HG03060 (cell line): Measurements from ENCODE around the gene GLI2.

Experiments used
- ATAC-seq: cut with Tn5 transposase; IDR thresholded peaks from one replicate; pipeline ENCODE4 v1.9.1; 2021; ENCODE audit warnings: low read depth, moderate number of reproducible peaks; ENCODE audit not compliant: unreplicated experiment

Gene GLI2

DNA sequence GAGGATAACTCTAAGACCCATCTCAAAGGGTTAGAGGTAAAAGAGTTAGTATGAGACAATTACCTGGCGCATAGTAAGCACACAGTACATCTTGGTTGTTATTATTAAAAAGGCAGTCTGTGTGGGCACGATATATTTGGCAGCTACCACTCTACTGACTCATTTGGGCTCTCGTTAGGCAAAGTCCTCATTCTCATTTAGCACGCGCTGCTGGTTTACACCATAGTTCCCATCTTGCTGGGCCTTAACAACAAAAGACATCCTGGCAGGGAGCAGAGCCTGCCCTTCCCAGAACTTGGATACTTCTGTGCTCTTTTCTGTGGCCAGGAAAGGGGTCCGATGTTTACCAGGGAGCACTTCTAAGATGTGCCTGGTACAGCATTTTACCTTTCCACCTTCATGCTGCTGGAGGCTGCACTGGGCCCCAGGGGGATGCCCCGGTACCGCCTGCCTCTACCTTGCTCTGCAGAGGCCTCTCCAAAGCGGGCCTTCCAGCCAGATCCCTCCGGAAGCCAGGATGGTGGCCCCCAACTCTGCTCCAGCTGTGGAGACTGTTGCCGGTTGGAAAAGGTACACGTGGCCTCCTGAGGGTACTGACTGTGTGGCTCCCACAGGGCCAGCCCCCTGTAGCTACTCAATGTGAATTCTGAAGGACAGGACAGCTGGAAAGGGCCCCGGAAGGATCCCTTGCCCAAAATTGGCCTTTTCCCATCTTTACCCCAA, 15.0 kb downstream of the GLI2 start:
- ATAC-seq = no peak

DNA sequence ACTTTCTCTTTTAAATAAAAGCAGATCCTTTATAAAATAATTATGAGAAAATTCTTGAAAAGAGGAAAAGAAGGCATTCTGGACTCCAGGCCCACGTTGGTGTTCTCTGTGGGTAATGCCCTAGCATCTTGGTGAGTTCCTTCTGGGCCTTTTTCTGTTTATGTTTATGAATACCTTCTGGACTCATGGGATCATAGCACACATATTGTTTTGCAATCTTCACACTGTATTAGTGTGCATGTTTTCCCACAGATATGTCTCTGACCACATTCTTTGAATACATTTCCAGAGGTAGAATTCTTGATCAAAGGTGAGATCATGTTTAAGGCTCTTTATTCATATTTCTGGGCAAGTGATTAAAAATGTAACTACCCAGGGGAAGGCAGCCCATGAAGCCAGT, 15.9 kb downstream of the GLI2 start:
- ATAC-seq = no peak

DNA sequence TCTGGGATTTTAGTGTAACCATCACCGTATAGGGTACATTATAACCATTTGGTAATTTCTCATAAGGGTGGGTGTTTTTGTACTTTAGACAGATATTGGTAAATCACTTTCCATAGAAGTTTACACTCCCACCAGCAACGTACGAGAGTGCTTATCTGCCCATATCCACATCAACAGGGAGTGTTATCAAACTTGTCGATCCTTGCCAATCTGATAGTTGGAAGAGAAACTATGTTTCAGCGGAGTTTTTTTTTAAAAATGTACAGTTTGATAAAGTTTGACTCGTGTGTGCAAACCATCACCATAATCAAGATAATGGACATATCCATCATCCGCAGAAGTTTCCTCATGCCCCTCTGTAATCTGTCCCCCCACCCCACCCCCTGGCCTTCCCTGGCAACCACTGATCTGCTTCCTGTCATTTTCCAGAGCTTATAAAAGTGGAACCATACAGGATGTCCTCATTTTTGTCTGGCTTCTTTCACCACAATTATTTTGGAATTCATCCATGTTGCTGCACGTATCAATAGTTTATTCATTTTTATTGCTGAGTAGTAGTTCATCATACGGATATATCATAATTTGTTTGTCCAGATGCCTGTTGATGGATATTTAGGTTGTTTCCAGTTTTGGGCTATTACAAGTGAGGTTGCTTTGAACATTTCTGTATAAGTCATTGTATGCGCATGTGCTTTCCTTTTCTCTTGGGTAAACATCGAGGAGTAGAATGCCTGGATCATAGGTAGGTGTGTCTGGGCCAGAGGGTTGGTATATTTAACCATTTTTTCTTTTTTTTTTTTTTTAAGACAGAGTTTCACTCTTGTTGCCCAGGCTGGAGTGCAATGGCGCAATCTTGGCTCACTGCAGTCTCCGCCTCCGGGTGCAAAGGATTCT, 18.6 kb downstream of the GLI2 start:
- ATAC-seq = no peak

DNA sequence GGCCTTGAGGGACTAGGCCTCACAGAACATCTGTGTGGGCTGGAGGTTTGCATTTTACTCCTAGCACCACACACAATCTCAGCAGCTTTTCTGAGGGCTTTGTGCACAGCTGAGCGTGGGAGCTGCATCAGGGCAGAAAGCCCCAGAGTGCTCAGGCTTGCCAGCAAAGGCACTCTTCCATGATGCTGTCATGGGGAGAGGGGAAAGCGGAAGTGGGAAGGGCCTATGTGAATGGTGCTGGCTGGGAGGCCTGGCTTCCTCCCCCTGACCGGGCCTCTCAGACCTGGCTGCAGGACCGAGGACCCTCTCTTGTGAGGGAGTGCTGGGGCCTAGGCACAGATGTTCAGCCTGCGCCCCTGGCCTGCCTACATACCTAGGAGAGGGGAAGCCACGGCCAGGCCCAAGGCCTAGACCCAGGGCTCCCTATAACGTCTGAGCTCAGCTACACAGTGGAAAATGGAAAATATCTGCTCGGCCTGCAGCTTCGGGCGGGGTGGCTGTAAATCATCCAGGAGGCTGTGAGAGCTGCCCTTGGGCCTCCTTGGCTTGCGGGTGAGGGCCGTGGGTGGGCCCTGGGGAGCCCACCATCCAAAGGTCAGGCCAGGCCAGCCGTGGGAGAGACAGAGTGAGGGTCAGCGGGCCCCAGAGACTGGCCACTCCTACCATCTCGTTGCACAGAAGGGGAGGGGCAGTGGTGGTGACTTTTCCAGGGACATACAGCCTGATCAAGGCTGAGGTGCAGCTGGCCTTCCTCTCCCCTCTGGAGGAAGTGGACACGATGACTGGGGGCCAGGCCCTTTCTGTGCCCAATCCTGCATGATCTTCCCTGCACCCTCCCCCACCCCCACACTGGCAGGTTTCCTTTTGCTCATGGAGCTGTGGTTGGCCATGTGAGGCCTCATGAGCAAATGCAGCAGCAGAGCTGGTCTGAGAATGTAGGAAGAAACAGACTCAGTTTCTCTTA, 22.8 kb downstream of the GLI2 start:
- no peak for ATAC-seq

DNA sequence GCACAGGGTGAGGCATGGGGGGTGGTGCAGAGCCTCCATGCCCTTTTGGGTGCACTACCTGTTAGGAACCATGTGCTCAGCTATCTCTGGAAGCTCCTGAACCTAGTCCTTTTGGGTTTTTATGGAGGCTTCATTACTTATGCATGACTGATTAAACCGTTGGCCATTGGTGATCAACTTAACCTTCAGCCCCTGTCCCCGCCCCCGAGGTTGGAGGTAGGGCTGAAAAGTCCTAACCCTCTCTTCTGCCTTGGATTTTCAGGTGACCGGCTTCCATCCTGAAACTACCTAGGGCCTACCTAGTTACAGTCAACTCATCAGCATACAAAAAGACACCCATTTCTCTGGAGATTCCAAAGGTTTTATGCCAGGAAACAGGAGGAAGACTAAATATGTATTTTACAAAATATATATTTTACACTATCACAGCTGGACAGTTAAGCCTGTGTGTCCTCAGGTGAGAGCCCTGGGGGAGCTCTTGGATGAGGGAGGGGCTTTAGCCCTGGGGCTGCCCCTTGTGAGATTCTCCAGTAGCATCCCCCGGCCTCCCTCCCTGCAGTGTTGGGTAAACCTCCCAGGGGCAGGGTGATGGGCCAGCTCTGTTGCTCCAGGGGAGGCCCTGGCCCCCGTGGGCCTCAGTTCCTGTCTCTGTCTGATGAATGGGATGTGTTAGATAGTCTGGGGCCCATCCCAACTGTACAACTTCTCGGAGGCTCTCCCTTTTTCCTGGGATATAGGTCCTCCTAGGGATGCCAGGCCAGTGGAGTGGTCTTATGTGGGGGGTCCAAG, 24.1 kb downstream of the GLI2 start:
- ATAC-seq = no peak

DNA sequence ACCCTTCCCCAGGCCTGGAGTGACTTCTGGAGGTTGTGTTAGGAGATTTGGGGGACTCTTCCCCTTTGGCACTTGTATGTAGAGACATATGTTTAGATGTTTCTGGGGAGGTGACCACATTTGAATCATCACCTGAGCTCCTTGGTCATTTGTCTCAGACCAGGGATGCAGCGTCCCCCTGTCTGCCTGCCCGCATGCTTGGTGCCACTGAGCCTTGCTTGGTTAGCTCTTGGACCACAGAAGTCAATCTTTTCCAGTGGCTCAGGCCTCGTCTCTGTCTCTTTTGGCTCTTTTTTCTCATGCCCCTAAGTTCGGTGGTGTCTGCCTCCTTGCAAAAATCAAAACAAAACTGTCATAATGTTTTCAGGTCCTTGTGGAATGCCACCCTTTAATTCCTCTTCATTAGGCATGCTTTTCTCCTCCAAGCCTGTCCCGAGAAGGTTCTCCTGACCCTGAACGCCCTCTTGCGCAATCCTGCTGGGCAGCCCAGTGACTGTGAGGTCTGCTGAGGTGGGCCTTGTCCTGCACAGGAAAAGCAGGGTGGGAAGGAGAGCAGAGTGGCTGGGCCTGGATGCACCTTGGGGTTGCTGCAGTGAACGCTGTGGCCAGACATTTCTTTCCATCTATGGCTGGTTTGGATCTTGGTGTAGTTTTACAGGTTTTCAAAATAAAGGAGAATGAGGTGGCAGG, 24.9 kb downstream of the GLI2 start:
- no peak for ATAC-seq

DNA sequence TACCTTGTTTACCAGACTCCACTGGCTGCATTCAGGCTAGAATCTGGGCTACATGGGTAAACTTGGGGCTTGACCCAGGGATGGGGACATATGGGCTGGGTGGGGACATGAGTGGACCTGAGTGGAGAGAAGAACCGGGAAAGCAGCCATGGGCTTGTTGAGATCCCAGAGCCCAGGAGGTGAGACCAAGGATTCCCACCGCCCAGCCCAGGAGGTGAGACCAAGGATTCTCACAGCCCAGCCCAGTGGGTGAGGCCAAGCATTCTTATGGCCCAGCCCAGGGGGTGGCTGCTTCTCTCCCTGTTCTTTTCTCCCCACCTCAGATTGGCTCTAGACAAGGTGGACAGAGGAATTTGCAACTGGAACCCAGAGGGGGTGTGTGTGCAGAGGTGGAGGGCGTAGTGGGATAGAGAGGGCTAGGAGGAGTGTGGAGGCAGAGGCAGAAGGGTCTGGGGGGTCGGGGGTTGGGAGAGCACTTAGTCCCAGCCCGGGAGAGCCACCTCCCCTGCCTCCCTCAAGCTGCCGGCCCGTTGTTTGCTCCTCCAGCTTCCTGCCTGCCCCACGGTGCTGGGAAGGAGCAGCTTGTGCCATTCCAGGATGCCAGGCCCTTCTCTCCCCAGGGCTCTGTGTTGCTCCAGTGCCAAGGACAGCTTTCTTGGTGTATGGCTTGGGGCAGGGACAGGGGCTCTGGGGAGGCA, 25.6 kb downstream of the GLI2 start:
- ATAC-seq = no peak

DNA sequence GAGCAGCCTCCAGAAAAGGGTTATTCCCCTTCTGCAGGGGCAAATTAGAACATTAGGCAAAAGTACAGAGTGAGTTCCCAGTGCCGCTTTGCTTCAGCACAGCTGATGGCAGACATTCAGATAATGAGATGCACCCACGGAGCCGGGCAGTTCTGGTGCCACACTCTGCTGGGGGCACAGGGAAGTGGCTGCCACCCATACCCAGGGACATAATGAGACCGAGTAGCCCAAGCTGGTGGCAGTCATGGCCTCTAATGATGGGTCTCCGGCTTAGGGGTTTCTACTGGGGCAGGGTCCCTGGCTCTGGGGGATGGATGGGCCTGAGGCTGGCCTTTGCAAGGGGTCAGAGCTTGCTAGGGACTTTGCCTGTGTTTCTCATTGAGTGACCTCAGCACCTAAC, 26.2 kb downstream of the GLI2 start:
- ATAC-seq = no peak

DNA sequence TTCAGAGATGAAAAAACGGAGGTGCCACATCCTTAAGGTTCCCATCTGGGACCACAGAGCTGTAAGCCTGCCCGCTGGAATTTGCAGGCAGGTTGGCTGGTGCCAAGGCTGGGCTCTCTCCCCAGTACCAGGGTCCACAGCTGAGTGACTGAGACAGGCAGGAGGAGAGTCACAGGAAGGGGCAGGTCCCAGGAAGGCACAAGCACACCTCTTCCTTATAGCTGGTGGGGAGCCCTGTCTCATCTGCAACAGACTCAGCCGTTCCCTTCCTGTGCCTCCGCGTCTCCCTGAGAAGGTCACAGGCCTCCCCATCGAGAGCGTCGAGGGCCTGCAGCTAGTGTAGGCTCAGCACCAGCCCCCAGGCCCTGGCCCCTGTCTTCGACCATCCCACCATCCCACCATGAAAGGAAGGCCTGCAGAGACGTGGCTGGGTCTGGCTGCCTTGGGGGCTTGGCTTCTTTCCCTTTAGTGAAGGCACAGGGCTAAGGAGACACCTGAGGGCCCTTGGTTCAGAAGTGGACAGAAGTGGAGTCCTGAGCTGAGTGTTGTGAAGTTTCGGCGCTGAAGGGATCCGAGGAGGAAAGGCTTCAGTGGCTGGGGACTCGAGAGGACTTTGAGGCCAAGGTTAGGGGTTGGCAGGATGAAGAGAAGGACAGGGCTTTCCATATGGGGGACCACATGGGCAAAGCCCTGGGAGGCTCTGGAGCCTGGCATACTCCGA, 26.8 kb downstream of the GLI2 start:
- ATAC-seq = no peak

DNA sequence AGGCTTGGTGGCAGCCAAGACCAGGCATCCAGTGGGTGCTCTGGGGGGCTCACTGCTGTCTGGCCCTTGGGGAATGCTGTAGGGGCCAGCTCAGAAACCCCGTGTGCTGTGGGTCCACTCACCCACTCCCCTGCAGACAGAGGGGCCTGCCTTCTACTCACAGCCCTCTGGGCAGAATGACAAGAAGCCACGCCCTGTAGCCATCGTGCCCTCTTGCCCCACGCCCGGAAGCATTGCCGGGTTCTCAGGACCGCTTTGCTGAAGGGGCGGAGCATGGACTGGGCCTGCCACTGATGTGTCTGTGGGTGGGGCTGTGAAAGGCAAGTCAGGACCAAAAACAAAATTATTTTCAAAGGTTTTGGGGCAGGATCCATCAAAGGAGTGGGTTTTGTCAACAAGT, 27.8 kb downstream of the GLI2 start:
- ATAC-seq = no peak

DNA sequence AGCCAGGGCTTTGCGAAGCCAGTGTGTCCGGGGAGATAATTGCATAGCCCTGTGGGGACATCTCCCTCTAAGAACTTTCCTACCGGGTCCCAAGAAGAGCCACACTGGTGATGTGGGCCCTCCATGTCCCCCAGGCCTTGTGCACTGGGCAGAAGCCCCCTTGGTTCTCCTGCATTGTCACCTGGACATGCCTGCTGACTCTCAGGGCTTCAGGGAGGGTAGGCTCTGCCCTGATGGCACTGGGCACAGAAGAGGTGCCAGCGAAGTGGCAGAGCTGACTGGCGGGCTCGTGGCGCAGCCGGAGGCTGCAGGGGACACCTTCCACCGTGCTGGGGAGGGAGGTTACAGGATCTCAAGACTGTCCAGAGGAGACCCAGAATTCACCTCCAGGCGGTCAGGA, 28.3 kb downstream of the GLI2 start:
- no peak for ATAC-seq

DNA sequence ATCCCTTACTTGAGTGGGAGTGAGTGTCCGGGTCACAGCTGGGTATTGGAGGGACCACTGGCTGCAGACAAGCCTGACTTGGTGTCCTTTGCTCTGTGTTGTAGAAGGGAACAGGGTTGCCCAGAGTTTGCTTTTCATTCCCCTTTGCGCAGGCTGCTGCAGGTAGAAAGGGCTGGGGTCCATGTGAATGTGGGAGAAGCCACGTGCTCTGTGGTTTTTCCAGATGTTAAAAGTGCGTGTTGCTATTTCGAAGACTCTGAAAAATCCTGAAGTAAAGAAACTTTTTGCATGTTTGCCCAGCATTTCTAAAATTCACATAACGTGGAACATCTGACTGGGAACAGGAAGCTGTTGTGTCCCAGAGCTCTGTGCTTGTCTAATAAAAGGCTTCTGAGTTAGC, 28.8 kb downstream of the GLI2 start:
- ATAC-seq = no peak

DNA sequence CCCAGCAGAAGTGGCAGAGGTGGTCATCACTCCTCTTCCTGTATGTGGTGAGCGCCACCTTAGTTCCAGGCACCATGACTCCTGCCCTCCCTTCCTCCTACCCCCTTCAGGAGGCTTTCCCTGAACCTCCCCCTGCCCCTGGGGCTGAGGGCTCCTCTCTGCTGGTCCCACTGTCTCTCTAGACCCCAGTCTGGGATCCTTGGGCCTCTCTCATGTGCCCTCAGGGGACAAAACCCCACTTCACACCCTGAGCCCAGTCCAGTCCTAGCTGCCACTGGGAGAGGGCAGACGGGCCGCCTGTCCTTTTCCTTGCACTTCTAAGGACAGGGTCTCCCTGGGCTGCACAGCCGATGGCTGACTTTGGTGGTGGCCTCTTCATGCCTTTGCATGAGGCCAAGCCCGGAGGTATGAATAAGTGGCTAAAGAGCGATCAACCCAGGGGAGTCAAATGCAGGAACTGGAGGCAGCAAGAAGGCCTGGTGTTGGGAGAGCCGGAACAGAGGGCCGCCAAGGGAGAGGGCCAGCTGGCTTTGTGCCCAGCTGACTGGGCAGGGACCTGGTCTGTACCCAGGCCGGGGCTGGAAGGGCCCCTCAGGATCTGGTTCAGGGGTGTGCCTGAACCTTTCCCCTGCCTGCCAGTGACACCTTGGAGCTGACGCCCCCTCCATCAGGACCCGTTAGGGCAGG, 29.5 kb downstream of the GLI2 start:
- ATAC-seq = no peak

DNA sequence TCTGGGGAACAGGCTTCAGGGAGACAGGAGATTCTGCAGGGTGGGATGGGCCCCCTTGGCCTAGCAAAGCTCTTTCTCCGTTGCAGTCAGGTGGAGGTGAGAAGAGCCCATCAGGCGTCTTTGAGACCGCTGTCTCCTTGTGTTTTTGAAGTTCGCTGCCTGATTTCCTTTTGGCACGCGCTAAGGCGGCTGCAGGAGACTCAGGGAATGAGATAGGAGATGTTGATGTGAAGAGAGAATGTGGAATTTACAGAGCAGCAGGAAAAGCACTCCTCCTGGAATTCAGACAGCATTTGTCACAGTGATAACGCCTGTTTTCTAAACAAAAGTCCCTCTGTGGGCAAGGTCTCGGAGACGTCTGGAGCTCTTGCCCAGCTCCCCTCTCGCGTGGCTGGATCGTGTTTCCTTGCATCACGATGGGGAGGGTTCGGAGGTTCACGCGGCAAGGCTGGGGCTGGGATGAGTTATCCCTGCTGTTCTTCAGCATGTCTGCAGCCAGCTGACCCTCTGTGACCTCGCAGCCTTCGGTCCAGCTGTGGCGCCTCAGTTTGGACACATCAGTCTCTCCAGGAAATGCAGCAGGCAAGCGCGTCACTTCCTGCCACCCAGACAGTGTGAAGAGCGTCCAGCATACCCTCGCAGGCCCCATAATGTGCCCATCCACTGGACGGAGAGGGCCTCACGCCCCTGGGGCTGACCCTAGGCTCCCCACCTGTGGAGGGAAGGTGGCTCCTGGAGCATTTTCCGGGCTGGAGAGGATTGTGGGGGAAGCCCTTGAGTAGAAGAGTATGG, 30.2 kb downstream of the GLI2 start:
- ATAC-seq = no peak

DNA sequence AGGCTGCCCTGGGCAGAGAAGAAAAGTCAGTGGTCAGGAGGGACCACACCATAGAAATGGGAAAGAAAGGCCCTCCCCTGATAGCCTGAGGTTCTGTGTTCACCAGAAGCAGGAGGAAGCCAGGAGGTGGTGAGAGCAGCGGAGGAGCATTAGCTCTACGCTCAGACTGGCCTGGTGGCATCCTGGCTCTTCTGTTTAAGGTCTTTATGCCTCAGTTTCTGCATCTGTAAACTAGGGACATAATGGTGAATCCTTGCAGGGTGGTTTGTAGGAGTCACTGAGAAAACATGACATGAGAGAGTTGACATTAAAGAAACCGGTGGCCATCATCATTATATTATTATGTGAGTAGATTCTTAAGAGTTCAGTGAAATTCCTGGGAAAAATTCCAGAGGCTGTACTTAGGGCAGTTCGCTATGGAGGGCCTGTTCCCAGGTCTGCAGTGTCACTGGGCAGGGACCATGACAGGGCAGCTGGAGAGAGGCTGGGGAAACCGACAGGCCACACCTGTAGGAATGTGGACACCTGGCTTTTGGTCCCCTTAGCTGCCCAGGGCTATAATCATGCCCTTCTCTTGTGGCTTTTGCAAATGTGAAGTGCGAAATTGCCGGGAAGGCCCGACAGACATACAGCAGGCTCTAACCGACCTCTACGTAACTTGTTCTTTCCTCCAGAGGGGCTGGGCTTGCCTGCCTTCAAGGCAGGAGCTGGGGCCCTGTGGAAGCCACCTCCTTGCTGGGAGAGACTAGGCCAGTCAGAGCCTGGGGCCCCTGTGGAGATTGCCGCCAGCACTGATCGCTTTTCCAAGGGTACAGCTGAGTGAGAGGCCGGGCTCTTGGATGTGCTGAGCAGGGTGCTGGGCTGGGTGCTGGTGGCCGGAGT, 31.0 kb downstream of the GLI2 start:
- no peak for ATAC-seq

DNA sequence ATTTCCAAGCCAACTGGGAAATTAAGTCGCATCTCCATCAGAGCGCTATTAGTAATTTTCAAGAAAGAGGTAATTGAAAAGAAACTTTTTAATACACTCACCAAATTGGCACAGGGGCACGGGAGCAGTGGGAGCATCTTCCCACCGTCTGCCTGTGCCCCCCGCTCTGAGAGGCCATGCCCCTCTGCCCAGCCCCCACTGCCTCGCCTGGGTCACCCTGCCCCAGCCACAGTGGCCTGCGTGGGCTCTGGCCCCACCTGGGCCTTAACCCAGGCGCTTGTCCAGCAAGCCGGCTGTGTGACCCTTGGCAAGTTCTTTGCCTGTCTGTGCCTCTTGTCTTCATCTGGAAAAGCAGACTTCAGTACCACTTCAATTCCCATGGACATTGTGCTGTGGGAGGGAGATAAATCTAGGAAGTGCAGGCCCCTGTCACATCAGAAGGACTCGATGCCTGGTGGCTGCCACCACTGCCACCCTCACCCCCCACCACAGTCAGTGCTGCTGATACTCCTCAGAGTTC, 31.9 kb downstream of the GLI2 start:
- no peak for ATAC-seq
